Stimulated activated CD8-positive, alpha-beta memory T cell treated with anti-CD3 and anti-CD28 coated beads, Interleukin-2, amount 100 ng/mL, for 48 hours (primary cell): Measurements from ENCODE around the gene PRKAB2.
"Not testable (repeated sequence)": the region's sequence is repeated elsewhere in the genome, so short reads cannot be mapped to it uniquely, and the experiment has no call there.

Experiments used
- DNase-seq, 2 donors: peaks; one replicate each; pipeline ENCODE4 v3.0.0-alpha.2; 2020; ENCODE audit warnings: low read depth in 2 of 2

PRKAB2 gene, protein sequence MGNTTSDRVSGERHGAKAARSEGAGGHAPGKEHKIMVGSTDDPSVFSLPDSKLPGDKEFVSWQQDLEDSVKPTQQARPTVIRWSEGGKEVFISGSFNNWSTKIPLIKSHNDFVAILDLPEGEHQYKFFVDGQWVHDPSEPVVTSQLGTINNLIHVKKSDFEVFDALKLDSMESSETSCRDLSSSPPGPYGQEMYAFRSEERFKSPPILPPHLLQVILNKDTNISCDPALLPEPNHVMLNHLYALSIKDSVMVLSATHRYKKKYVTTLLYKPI

GRCh38 chr1:147172168-147173016 is at the start of gene PRKAB2:
TSS of gene PRKAB2 (minus strand) at chr1:147172470. CDS start at chr1:147172144, 326 bp downstream.
- peak; percentile 86 to 89 for DNase-seq

GRCh38 chr1:147218606-147219005 is 46.3 kb upstream of the PRKAB2 start:
- DNase-seq: no peak

GRCh38 chr1:147217141-147217540 is 44.9 kb upstream of the PRKAB2 start:
- DNase-seq: no peak

DNA sequence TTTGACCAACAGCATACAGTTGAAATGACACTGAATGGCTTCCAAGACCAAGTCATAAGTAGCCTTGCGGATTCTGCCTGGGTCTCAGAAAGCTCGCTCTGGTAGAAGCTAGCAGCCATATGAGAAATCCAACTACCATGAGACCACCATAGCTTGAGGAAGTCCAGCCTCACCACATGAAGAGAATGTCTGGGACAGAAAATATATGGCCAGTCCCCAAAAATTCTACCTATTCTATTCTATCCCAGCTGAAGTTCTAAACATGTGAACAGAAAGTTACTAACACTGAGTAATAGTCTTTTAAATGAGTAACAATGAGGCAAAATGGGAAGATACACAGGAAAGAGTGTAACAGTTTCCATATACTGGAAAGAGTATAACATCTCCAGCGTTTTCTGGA is 43.9 kb upstream of the PRKAB2 start:
- no peak for DNase-seq

GRCh38 chr1:147215540-147215916 is 43.3 kb upstream of the PRKAB2 start:
- no peak for DNase-seq

DNA sequence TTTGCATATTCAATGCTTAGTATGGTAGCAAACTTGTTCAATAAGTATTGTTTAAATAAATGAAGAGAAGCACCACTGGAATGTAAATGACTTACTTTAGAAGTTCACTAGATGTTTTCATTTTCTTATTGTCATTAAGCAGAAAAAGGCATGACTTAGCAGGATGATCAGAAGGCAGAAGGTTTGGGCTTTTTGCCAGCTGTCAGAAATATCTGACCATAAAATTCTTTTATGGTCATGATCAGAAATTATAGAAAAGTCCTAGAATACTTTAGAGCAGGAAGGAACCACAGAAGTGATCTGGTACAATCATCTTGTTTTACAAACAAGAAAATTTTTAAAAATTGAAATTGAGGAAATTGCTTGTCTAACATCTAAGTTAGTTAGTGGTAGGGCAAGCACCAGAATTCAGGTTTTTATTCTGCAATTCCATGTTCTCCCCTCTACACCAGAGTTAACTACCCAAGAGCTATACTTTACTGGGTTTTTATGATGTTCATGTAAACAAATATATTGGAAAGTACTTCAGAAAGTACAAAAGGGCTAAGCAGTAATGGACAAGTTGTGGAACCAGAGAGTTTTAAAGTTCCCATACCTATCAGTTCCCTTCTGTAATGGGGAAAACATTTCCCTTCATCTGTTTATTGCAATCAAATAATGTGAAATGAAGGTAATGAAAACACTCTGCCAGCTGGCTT is 42.7 kb upstream of the PRKAB2 start:
- DNase-seq: no peak

GRCh38 chr1:147214325-147214724 is 42.1 kb upstream of the PRKAB2 start:
- no peak for DNase-seq

GRCh38 chr1:147213271-147213670 is 41.0 kb upstream of the PRKAB2 start:
- no peak for DNase-seq

DNA sequence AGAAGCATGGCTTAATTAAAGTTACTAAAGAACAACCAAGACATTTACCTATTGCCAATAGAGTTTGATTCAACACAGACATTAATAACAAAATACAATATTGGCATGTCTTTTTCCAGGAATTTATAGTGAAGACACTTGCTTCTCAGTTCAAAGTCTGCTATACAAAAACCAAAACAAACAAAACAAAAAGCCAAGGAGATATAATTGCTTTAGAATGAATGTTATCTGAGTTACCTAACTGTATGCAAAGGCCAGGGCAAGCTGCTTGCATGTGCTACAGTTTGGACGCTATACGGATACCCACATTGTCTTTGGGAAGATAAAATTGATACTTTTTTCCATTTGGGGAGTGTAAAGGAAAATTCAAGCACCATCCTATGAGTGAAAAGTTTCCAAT is 39.3 kb upstream of the PRKAB2 start:
- no peak for DNase-seq

GRCh38 chr1:147210987-147211386 is 38.7 kb upstream of the PRKAB2 start:
- DNase-seq: no peak

DNA sequence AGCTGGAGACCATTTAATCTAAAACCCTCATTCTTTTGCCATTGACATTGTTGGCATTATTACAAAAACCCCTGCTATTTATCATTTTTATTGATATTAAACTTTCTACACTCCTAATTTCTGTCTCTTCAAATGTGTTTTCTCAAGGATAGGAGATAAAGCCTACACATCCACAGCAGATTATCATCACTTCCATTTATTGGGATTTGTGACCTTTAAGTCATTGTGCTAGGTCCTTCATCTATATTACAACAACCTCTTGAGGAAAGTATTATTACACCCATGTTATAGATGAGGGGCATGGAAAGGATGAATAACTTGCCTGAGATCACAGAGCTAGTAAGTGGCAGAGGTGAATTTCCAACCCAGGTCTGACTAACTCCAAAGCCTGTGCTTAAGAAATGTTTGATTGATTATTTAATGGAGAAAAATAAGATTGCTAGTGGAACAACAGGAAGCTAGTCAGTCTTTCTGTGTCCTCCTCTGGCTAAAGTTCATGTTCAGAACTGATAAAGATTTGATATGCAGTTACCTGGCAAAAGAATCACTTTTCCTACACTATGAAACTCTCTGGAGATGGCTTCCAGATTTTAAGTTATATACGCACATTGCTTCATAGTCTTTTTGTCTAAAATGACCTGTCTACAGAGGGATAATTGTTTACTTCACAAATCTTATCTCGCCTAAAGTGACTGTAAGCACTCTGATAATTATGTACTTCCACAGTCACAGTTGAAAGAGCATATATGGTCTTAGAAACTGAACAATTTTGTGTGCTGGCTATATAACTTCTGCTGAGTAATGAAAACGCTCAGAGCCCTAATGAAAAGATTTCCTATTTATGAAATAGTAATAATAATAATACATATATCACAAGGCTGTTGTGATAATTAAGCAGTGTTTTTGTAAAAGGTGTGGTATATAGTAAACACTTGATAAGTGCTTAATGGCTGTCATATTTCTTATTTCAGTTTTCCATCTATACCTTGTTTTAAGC is 37.9 kb upstream of the PRKAB2 start:
- no peak for DNase-seq

GRCh38 chr1:147208619-147209018 is 36.3 kb upstream of the PRKAB2 start:
- DNase-seq: no peak

DNA sequence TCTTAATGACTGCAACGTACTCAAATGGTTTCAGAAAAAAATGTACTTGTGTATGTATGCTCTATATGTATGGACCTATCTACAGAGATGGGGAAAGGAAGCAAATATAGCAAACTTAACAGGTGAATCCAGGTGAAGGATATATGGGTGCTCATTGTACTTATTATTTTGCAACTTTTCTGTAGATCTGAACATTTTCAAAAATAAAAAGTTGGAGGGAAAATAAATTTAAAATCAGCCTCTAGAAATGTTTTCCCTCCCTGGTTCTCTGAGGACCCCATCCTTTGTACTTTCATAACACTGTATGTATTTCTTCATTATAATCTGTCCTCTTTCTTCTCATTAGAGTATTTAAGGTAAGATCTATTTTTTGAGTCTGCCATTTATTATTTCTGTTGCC is 34.9 kb upstream of the PRKAB2 start:
- DNase-seq: no peak

DNA sequence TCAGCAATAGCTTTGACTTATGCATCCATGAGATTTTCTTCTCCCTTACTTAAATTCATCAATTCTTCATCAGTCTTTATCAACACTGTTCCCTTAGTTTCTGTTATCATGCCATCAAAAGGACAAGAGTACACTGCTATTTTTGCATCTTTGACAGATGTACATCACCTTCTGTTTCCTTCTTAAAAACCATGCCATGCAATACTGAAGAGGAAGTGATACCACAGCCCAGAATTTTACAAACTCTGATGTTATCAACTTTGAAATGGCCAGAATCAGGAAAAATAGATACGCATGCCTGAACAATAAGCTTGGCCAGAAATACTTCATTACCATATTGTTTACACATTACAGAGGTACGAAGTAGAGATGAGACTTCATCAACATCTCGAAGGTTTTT is 31.8 kb upstream of the PRKAB2 start:
- DNase-seq: no peak

DNA sequence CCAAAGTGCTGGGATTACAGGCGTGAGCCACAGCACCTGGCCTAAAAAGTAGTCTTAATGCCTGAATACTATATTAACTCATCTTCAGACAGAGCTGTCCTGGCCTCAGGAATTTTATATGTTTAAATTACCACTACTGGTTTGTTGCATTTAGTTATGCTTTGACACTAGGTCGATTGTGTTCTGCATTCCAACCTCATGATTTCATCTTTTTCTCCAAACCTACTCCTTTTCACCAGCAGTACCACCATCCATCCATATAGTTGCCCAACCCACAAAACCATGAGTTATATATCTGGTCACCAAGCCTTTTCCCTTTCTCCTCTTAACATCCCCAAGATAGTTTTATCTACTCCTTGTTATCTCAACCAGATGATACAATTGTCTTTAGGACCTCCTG is 30.3 kb upstream of the PRKAB2 start:
- DNase-seq: no peak

DNA sequence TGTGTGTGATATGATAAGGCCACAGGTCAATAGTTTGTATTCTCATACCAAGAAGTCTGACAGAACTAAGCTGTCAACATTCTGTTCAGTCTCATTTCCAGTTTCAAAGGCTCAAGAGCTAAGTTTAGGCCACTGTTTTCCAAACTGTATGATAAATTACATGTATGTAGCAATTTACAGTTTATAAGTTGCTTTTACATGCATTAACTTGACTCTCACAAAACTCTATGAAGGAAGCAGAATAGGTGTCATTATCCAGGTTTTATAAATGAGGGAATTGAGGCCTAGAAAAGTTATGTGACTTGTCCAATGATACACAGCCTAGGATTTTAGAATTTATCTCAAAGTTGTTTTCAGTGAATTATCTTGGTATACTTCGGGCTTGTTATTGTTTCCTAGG is 29.5 kb upstream of the PRKAB2 start:
- no peak for DNase-seq

DNA sequence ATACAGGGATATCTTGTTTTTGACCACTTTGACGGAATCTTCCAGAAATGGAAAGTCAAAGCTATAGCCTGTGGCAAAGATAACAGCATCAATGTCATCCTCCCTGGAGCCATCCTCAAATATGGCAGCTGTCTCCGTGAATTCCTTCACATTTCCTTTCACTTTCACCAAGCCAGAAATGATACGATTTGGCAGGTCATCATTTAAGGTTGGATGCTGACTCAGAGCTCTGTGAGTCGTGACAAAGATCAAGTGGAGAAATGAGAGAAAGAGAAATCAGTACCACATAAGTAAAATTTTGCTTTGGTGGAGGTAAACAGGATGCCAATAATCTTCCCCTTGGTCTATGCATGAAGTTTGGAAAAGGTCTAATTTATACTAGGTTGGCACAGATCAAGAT is 29.0 kb upstream of the PRKAB2 start:
- no peak for DNase-seq

- DNase-seq: not testable (repeated sequence)
These were observed 25.1 kb upstream of the PRKAB2 start for GRCh38 chr1:147197324-147197723.

GRCh38 chr1:147189514-147189913 is 17.2 kb upstream of the PRKAB2 start:
- DNase-seq: no peak

DNA sequence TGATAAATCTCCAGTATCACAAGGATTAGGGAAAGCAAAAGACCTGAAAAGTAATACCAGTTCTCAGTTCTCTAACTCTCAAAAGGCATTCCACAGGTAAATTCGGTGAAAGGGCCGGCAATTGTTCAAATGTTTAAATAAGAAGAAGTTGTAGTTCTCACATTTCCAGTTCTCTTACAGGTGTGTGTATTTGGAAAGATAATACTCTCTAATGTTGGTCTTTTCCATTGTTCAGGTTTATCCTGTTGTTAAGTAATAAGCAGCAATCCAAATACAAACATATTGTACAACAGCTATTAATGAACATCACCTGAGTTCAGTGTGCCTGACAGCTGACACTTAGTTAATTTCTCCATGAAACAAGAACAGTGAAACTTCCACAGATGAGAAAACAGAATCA is 13.2 kb upstream of the PRKAB2 start:
- no peak for DNase-seq

DNA sequence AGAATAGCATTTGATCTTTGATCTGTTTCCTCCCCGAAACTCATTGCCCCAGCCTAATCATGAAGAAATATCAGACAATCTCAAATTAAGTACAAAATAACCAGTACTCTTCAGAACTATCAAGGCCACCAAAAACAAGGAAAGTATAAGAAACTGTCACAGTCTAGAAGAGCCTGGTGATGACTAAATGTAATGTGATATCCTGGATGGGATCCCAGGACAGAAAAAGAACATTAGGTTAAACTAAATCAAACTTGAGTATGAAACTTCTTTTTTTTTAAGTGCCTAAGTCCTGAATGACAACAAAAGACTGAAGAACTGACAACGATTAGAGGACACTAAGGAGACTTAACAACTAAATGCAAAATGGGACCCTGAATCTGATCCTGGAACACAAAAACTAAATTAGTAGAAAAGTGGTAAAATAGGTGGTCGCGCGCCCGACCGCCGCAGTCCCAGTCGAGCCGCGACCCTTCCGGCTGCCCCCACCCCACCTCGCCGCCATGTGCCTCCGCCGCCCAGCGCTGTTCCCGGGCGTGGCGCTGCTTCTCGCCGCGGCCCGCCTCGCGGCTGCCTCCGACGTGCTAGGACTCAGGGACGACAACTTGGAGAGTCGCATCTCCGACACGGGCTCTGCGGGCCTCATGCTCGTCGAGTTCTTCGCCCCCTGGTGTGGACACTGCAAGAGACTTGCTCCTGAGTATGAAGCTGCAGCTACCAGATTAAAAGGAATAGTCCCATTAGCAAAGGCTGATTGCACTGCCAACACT is 5.5 kb upstream of the PRKAB2 start:
- no peak for DNase-seq
